ENCODE measurements around the gene AATF.

GRCh38 chr17:36932694-36933511 is 15.9 kb upstream of the AATF start:
- TF ChIP-seq POLR2A (IDR thresholded peaks at IDR 0.05) (no peak), CTCF (IDR thresholded peaks at IDR 0.05) (no peak)

Data from ovary (tissue), 3 donors.